ENCODE results near the gene ZNF436. TPM values are rescaled to one million over a fixed set of nuclear protein-coding genes. Genes with fewer than 3 reads are reported as not detected.

ZNF436 gene
- total RNA-seq, 4 donors from 2014 or later = 6.0 to 7.1 (median 6.8) TPM

GRCh38 chr1:23357138-23357908, 12.3 kb downstream of the ZNF436 start:
- TF ChIP-seq CTCF (IDR thresholded peaks at IDR 0.05 in 4 of 5, conservative IDR thresholded peaks at IDR 0.05 in 1 of 5) (no peak), POLR2A (IDR thresholded peaks at IDR 0.05) (no peak)
- H3K36me3 ChIP-seq = peaks cover 15 to 36% of the 10 kb centered on the region in 2 donors
- H3K4me1 ChIP-seq = no peaks in the 10 kb centered on the region
- DNase-seq (no peak), ATAC-seq (no peak)
- intact Hi-C loops (cut with DNase I; ENCODE audit: low total_unique reads) = no loop called here
- H3K9me3 ChIP-seq = peaks cover 2 to 38% (median 23%) of the 10 kb centered on the region in 3 donors
- no peak overlapping the region for H3K4me3 ChIP-seq
- in situ Hi-C loops (cut with MboI; ENCODE audit: low sequenced_read_pairs in 4 of 4) = no loop called here
- no peak overlapping the region for H3K27ac ChIP-seq
- peaks cover 0 to 2% (median 0%) of the 10 kb centered on the region in 3 donors for H3K27me3 ChIP-seq

GRCh38 chr1:23356471-23357137, 13.0 kb downstream of the ZNF436 start:
- ATAC-seq = no peak
- no peak for DNase-seq
- in situ Hi-C loops (cut with MboI; ENCODE audit: low sequenced_read_pairs in 4 of 4) (no loop called here), intact Hi-C loops (cut with DNase I; ENCODE audit: low total_unique reads) (no loop called here)
- Histone ChIP-seq H3K27ac (no peak overlapping the region), H3K36me3 (peaks cover 9 to 29% of the 10 kb centered on the region in 2 donors), H3K4me3 (no peak overlapping the region), H3K27me3 (no peaks in the 10 kb centered on the region), H3K4me1 (no peaks in the 10 kb centered on the region), H3K9me3 (peaks cover 0 to 31% (median 16%) of the 10 kb centered on the region in 3 donors)
- TF ChIP-seq POLR2A (IDR thresholded peaks at IDR 0.05) = no peak
- no peak for TF ChIP-seq CTCF (IDR thresholded peaks at IDR 0.05 in 4 of 5, conservative IDR thresholded peaks at IDR 0.05 in 1 of 5)

- H3K27ac ChIP-seq = no peak overlapping the region
- H3K4me3 ChIP-seq = no peak overlapping the region
- peaks cover 0 to 5% of the 10 kb centered on the region in 2 donors for H3K36me3 ChIP-seq
- intact Hi-C loops (cut with DNase I; ENCODE audit: low total_unique reads) (no loop called here), in situ Hi-C loops (cut with MboI; ENCODE audit: low sequenced_read_pairs in 4 of 4) (no loop called here)
- TF ChIP-seq CTCF (IDR thresholded peaks at IDR 0.05 in 4 of 5, conservative IDR thresholded peaks at IDR 0.05 in 1 of 5) (no peak), POLR2A (IDR thresholded peaks at IDR 0.05) (no peak)
- ATAC-seq = no peak
- no peaks in the 10 kb centered on the region for H3K4me1 ChIP-seq
- H3K9me3 ChIP-seq = peaks cover 0 to 7% (median 0%) of the 10 kb centered on the region in 3 donors
- DNase-seq = no peak
- no peaks in the 10 kb centered on the region for H3K27me3 ChIP-seq
These were observed 15.4 kb downstream of the ZNF436 start for GRCh38 chr1:23354245-23354644.

- in situ Hi-C loops (cut with MboI; ENCODE audit: low sequenced_read_pairs in 4 of 4) = no loop called here
- H3K27me3 ChIP-seq = no peaks in the 10 kb centered on the region
These were observed 17.4 kb downstream of the ZNF436 start for GRCh38 chr1:23352096-23352695.

More at GRCh38 chr1:23352096-23352695, 17.4 kb downstream of the ZNF436 start:
- no peaks in the 10 kb centered on the region for H3K9me3 ChIP-seq
- H3K4me3 ChIP-seq = no peak overlapping the region
- H3K27ac ChIP-seq = no peak overlapping the region
- no peak for TF ChIP-seq CTCF (IDR thresholded peaks at IDR 0.05 in 4 of 5, conservative IDR thresholded peaks at IDR 0.05 in 1 of 5)
- TF ChIP-seq POLR2A (IDR thresholded peaks at IDR 0.05) = no peak
- H3K36me3 ChIP-seq = no peaks in the 10 kb centered on the region
- H3K4me1 ChIP-seq = no peaks in the 10 kb centered on the region
- DNase-seq = no peak
- intact Hi-C loops (cut with DNase I; ENCODE audit: low total_unique reads) = no loop called here
- ATAC-seq = no peak
